MM.1S (cell line): ENCODE results near the gene ADAMTS2.

Experiments
- CTCF ChIP-seq: fragments of 300-600 bp; sonication (generic); IDR thresholded peaks from 2 replicates; pipeline ENCODE4 v1.5.1; 2016; ENCODE audit warnings: antibody characterized with exemption, low read length, mixed read lengths
- EZH2 ChIP-seq: fragments of 300-600 bp; sonication (generic); optimal IDR thresholded peaks from 2 replicates; pipeline ENCODE3; 2017; ENCODE audit warnings: low read depth, mild to moderate bottlenecking, antibody characterized with exemption, low read length, mixed read lengths
- EZH2phosphoT487 ChIP-seq: fragments of 300-600 bp; sonication (generic); IDR thresholded peaks from 2 replicates; pipeline ENCODE4 v1.6.1; 2018; ENCODE audit warnings: antibody characterized with exemption, low read length

- TF ChIP-seq EZH2phosphoT487 (no peak), CTCF (no peak), EZH2 (no peak)
Observed at GRCh38 chr5:179135006-179135405, 210.3 kb downstream of the ADAMTS2 start.
